Activated naive CD4-positive, alpha-beta T cell treated with anti-CD3 and anti-CD28 coated beads, Interleukin-2, amount 50 U/mL, for 16 hours (primary cell): Measurements from ENCODE around the gene ATOH8.
"Not testable (repeated sequence)": the region's sequence is repeated elsewhere in the genome, so short reads cannot be mapped to it uniquely, and the experiment has no call there.

Experiments
- DNase-seq: peaks from one replicate; pipeline ENCODE4 v3.0.0-alpha.2; 2020

The ATOH8 gene

DNA sequence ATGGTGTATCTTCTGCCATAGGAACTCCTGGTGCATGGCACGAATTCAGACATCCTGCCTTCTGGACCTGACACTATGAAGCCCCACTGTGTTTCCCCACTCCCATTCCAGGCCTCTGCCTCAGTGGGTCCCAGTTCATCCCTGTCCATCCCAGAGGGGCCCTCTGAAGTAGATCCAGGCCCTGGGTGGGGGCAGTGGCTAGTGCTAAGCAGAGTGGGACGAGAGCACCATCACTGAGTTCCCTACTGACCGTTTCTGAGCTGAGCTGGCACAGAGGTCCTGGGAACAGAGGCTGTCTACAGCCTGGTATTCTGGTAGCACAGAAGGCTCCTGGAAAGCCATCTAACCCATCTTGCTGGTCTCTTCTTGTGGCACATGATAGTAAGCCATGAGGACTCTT is 54.0 kb downstream of the ATOH8 start:
- DNase-seq, result no peak

DNA sequence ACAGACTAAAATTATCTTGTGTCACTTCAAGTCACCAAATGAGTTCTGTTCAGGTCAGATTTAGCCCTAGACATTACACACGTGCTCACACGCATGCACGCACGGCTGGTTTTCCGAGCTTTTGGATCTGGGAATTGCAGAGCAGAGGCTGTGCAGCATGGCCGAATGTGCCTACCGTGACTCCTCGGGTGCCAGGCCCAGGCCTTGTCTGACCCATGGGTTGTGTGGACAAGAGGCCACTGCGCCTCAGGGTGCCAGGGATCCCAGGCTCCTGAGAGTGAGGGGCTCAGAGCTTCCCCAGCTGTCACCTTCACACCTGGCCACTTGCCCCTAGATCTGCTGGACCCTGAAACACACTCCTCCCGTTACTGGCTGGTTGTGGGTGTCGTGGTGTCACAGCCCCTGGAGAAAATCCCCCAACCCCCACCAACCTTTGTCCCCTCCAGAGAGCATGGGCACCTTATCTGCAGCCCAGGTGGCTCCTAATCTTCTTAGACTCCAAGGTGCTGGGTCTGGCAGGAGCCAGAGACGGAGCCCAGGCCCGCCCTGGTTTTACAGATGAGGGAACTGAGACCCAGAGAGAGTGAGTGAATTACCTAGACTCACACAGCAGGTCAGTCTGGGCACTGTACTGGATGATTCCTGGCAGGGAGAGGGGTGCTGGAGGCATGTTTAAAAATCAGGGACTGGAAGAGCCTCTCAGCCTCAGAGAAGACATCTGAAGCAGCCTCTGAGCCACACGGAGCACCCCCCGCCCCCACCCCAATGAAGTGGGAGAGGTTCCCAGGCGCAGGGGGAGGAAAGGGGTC is 56.8 kb downstream of the ATOH8 start:
- no peak for DNase-seq

DNA sequence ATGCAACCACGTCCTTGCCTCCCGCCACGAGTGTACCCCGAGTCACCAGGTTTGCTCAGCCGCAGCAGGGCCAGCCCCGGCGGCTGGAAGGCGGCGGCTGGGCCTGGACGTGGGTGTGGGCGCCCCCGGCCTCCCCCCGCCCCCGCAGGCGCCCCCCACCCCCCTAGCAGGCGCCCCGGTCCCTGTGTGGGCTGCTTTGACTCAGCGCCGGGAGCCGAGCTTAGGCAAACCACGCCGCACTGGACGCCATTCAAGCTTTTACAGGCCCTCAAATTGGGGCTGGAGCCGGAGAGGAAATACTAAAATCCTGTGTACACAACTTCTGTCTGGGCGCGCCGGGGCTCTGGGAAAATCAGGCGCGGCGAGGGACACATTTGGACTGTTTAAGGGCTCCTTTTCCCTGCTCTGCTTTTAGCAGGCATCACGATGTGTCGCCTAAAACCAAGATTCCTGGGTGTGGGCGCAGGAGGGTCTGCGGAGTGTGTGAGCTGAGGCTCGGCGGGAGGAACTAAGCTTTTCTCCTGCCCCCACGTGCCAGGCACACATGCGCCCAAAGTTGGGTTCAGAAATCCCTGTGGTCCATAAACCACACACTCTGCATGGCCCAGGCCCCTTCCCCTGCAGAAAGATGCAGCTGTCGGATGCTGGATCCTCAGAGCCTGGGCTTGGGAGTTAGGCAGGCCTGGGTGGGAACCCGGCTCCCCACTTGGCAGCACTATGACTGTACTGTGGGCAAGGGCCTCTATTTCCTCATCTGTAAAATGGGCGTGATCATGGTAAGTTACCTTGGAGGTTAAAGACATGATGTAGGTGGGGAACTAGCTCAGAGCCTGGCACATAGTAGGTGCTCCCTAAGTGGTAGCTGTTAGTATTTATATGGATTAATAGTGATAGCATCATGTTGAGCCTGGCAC is 57.6 kb downstream of the ATOH8 start:
- no peak for DNase-seq

DNA sequence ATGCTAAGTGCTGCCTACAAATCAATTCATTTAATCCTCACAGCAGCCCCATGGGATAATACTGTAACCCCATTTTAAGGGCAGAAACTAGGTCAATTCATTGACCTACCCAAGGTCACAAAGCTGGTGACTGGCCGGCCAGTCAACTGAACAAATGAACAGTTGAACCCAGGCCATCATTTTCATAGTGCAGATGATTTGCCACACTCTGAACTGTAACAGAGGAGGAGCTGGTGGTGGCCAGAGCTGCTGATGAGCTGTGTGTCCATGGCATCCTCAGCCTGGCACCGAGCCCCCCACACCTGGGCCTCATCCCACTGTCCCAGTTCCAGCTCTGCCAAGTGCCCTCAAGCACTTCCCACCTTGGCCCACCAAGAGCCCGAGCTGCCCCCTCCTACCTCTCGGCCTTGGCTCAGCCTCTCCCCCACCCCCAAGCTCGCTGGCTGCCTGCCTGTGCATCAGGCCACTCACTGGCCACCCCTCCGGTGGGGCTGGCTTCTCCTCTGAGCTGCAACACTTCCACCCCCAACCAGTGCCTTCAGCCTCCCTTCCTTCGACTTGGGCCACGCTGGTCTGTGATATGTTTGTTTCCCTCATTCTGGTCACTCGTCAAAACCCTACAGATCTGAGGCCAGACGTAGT is 58.4 kb downstream of the ATOH8 start:
- DNase-seq, result no peak

DNA sequence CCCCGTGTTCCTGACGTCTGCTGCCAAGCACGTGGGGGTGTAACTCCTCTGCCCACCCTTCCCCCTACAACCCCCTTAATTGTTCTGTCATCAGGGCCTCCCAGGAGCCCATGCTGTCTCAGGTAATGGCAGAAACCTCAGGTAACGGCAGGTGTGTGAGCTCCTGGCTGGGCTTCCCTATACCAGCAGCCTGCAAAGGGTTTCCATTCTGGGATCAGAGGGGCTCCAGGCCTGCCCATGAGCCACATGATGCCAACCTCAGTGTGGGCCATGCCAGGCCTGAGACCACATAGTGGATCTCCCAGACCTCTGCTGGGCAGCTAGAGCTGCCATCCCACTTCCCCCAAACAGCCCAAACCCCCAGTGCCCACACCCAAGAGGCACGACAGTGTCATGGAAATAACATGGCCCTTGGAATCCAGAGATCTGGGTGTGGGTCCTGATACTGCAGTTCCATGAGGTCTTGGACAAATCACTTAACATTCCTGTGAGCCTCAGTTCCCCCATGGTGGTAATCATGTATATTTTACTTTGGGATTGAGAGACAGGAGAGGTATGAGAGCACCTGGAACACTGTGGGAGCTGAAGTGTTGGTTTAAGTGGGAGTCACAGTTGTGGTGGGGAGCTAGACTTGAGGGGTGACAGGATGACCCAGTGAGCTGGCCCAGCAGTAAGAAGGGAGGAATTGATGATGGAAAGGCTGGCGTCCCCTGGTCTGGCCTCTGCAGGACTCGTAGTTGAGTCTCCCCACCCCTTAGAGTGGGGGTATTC is 59.6 kb downstream of the ATOH8 start:
- no peak for DNase-seq

DNA sequence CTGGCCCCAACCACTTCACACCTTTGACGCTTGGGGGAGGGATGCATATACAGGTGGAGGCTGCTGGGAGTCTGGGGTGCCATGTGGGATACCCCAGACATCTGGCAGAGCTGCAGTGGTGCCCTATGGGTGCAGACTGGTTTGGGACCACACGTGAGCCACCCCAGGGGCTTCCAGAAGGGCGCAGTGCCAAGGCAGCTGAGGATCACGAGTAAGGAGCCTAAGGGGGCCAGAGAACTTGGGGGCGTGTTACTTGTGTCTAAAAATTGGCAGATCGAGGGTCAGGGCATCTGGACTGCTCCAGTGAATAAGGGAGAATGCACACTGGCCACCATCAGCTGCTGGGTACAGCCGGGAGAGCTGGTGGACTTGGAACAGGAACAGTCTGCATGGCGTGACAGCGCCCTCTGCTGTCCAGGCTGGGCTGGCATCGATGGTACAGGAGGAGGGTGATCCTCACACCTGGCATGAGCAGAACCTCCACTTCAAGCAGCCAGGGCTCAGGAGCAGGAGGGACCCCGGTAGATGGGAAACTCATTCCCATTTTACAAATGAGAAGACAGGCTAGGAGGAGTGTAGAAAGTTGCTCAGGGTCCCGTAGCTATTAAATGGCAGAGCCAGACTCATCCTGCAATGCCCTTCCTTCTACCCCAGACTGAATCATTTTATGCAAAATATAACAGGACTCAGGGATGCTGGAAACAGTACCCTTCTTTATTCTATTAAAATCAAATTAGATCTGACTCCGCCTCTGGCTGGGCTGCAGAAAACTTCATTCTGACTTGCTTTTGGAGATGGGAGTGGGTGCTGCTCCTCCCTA is 60.4 kb downstream of the ATOH8 start:
- peak; percentile 78 for DNase-seq

DNA sequence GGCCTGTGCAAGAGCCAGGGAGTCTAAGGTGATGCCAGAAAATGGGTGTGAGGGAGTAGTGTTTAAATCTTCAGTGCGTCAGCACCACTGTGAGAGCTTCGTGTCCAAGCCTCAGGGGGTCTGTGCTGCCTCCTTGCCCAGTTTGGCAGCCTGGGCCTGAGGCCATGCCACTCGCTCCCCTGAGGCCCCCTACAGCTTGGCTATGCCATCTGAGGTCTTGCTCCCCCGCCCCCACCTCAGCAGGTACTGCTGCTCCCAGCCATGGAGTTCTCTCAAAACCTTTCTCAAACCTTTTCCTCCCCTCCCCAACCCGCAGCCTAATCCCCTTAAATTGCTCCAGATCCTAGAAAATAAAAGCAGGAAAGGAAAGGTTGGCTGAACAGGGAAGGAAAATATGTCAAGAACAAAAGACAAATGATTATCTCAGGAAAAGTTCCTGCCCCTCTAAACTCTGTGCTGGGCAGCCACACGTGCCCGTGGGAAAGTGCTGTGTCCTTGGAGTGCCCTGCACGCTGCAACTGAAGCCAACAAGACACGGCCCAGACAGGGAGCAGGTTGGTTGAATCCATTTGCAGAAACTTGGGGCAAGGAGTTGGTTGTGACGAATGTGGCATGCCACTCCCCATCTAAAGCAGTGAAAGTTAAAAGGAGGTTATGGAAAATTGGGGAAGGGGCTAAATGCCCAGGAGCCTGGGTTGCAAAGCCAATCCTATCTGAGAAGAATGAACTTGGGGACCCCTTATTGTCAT is 61.2 kb downstream of the ATOH8 start:
- no peak for DNase-seq

DNA sequence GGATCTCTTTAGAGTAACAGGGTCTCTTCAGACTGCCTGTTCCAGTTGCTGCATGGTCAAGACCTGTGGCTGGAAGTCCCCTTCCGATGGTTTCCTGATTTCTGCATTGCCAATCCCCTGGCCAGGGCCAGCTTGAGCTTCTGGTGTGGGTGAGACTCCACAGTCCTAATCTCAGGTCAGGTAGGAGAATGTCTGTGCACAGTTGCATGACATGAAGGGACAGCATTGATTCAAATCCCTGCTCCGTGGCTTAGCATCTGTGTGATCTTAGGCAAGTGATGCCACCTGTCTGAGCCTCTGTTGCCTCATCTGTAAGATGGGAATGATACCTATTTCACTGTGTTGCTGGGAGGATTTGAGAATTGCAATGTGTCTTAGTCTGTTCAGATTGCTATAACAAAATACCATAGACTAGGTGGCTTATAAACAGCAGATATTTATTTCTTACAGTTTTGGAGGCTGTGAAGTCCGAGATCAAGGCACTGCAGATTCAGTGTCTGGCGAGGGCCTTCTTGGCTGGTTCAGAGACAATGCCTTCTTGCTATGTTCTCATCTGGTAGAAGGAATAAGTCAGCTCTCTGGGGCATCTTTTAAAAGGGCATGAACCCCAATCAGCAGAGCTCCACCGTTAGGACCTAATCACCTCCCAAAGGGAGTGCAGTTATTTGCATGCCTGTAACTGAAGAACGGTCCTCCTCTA is 66.2 kb downstream of the ATOH8 start:
- DNase-seq, result no peak

DNA sequence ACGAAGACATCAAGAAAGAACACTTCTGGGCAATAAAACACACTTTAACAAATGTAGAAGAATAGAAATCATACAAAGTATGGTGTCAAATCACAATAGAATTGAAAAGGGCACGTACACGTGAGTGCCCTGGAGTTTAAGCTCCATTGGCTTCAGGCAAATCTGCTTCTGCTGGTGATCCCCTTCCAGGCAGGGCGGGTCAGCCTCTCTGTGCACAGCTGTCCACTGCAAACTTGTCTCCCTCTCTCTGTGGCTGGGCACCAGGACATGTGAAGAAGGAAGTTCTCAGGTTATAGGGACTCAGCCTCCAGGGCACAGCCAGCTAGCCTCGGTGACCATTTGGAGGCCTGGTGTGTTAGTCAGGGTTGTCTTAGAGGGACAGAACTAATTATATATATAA is 69.0 kb downstream of the ATOH8 start:
- DNase-seq, result no peak

DNA sequence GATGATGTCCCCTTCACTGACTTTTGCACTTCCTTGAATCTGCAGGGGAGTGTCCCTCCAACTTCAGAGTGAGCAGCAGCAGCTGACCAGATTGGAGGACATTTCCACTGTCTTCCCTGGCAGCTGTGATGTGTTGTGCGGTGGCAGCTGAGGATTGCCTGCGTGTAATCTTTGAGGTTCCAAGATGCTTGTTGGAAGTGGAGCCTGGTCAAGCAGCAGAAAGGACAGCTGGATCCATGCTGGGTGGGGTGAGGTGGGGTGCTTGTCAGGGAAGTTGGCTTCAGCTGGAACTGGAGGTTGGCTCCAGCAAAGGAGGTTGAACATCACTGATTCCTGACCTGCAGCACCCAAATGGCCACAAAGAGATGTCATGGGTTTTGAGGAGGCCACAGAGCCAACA is 70.2 kb downstream of the ATOH8 start:
- no peak for DNase-seq

DNA sequence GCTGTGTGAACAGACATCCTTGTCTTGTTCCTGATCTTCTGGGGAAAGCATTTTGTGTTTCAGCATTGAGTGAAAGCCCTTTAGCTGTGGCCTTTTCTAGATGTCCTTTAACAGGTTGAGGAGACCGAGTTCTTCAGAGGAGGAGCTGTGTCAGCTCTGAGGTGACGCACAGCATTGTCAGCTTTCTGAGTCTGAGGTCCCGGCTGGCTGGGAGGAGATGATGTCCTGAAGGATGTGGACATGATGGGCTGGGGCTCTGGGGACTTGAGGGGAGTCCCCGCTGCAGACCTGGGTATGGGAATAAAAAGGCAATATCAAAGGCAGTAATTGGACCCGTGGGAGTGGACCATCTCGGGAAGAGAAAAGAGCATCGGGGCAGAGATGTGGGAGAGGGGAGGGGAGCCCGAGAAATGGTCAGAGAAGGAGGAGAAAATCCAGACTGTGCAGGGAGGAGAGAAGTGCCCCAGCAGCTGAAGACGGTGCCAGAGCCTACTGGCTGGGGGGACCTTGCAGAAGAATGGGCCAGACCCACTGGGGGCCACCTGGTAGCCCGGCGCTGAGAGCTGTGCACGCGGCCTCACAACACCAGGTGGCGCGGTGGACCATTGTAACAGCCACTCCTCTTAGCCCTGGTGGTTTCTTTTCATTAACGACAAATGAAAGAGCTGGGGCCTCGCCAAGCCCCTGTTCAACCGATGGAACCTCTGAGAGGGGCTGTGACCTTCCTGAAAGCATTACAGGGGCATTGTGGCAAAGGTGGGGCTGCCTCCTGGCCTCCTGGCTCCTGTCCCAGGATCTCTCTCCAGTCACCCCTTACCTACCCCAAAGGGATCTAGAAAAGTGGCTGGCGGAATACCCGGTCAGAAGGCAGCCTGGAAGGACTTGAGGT is 73.4 kb downstream of the ATOH8 start:
- peak; percentile 84 for DNase-seq

DNA sequence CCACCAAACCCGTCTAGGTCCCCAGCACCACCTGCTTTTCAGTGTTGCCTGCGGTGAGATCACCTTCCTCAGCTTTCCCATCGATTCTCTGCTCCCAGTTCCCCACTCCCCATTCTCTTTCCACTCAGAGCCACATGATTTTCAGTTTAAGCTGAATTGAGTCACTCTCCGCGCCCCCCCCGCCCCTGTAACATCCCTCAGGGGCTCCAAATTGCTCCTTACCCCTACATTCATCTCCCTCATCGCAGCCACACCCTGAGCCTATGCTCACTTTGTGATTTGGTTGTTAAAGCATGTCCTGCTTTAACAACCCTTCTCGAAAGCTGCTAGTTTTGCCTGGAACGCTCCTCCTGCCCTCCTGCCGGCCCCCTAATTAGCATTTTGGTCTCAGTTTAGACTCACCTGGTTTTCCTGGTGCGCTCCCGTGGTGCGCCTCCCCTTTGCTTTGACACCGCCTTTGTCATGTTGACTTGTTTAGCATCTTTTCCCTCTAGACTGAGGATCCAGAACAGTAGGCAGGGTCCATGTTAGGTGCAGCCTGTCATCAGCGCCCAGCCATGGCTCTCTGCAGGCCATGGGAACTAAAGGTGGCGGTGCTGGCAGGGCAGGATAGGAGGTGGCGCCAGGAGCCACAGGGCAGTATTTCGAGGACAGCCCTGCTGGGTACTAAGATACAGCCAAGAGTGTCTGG is 74.2 kb downstream of the ATOH8 start:
- no peak for DNase-seq

DNA sequence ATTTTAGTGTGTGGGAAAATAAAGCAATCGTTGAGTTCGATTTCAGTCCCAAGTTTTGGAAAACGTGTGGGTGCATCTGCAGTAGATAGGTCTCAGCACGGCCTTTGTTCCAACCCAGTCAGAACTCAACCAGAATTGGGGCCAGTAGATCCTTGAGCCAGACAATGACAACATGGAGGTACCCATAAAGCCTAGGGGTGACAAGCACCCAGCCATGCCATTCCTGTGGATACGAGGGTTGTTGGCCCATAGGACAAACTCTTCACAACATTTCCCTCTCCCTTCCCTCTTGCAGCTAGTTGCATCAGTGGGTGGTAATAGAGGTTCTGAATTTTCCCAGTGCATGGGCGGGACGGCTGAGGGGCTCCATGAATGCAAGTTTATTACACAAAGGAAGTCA is 74.9 kb downstream of the ATOH8 start:
- DNase-seq, result no peak

DNA sequence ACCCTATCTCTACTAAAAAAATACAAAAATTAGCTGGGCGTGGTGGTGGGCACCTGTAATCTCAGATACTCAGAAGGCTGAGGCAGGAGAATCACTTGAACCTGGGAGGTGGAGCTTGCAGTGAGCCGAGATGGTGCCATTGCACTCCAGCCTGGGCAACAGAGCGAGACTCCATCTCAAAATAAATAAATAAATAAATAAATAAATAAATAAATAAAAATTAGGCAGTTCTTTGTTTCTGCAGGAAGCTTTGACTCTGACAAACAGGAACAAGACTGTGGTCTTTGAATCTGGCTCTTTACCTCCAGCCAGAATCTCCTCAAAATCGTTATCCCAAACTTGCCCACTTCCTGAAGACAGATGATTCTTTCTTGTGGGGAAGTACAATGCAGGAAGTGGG is 75.6 kb downstream of the ATOH8 start:
- not testable (repeated sequence) for DNase-seq

DNA sequence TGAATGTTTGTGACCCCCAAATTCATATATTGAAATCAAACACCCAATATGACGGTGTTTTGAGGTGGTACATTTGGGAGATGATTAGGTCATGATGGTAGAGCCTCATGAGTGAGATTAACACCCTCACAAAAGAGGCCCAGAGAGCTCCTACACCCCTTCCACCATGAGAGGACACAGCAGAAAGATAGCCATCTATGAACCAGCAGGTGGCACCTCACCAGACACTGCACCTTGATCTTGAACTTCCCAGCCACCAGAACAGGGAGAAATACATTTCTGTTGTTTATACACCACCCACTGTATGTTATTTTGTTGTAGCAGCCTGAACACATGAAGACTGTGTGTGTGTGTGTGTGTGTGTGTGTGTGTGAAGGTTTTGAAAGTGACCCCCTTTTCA is 76.9 kb downstream of the ATOH8 start:
- no peak for DNase-seq

DNA sequence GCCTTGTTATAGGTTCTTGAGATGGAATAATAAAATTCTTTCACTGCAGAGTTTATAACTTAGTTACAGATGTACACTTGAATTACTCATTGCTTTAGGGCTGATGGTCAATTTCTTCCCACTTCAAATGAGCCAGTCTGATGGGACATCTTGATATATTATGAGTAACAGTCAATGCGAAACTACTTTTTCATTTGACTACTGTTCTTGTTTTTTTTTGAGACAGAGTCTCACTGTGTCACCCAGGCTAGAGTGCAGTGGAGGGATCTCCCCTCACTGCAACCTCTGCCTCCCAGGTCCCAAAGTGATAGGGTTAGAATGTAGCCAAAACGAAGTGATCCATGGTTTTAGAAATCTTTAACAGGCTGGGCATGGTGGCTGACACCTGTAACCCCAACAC is 77.9 kb downstream of the ATOH8 start:
- DNase-seq, result no peak

DNA sequence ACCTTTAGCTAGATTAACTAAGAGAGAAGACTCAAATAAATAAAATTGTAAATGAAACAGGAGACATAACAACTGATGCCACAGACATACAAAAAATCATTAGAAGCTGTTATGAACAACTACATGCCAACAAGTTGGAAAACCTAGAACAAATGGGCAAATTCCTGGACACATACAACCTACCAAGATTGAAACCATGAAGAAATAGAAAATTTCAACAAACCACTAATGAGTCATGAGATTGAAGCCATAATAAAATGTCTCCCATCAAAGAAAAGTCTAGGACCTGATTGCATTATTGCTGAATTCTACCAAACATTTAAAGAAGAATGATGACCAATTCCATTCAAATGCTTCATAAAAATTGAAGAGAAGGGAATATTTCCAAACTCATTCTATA is 80.7 kb downstream of the ATOH8 start:
- DNase-seq, result no peak
